ENCODE data around the gene CLTB.
"Not testable (repeated sequence)": the region's sequence is repeated elsewhere in the genome, so short reads cannot be mapped to it uniquely, and the experiment has no call there.

The CLTB gene

GRCh38 chr5:176444742-176445141, 28.4 kb upstream of the CLTB start:
- no peak for DNase-seq (ENCODE audit: low read depth)
- no peak overlapping the region for H3K4me3 ChIP-seq (ENCODE audit: low read depth, low read length)
- TF ChIP-seq MYC (IDR thresholded peaks at IDR 0.05; ENCODE audit: low read depth, low read length) (no peak), CTCF (IDR thresholded peaks at IDR 0.05; ENCODE audit: low read depth, low read length) (no peak), POLR2A (IDR thresholded peaks at IDR 0.05; ENCODE audit: extremely low read depth, insufficient read length) (no peak), MAX (IDR thresholded peaks at IDR 0.05; ENCODE audit: low read depth, low read length) (no peak)

- H3K4me3 ChIP-seq (ENCODE audit: low read depth, low read length); DNase-seq (ENCODE audit: low read depth): not testable (repeated sequence)
These were observed 26.6 kb upstream of the CLTB start for GRCh38 chr5:176442911-176443310.

- no peak for TF ChIP-seq MYC (IDR thresholded peaks at IDR 0.05; ENCODE audit: low read depth, low read length)
- H3K4me3 ChIP-seq (ENCODE audit: low read depth, low read length), result no peak overlapping the region
- no peak for DNase-seq (ENCODE audit: low read depth)
These were observed 25.6 kb upstream of the CLTB start for GRCh38 chr5:176441921-176442323.

- no peak for DNase-seq (ENCODE audit: low read depth)
- no peak for TF ChIP-seq POLR2A (IDR thresholded peaks at IDR 0.05; ENCODE audit: extremely low read depth, insufficient read length)
- no peak for TF ChIP-seq CTCF (IDR thresholded peaks at IDR 0.05; ENCODE audit: low read depth, low read length)
- TF ChIP-seq MYC (IDR thresholded peaks at IDR 0.05; ENCODE audit: low read depth, low read length), result no peak
- no peak for TF ChIP-seq MAX (IDR thresholded peaks at IDR 0.05; ENCODE audit: low read depth, low read length)
- H3K4me3 ChIP-seq (ENCODE audit: low read depth, low read length), result no peak overlapping the region
These were observed 24.8 kb upstream of the CLTB start for GRCh38 chr5:176440927-176441706.

GRCh38 chr5:176438959-176439757, 22.8 kb upstream of the CLTB start:
- TF ChIP-seq POLR2A (IDR thresholded peaks at IDR 0.05; ENCODE audit: extremely low read depth, insufficient read length), result no peak
- TF ChIP-seq CTCF (IDR thresholded peaks at IDR 0.05; ENCODE audit: low read depth, low read length), result no peak
- peak; percentile 64; the same call in 1 of the 2 replicates for TF ChIP-seq MAX (IDR thresholded peaks at IDR 0.05; ENCODE audit: low read depth, low read length)
- peak; percentile 39; the same call in 1 of the 2 replicates for TF ChIP-seq MYC (IDR thresholded peaks at IDR 0.05; ENCODE audit: low read depth, low read length)
- no peak overlapping the region for H3K4me3 ChIP-seq (ENCODE audit: low read depth, low read length)
- peak; percentile 81 for DNase-seq (ENCODE audit: low read depth)

GRCh38 chr5:176436656-176437055, 20.3 kb upstream of the CLTB start:
- H3K4me3 ChIP-seq (ENCODE audit: low read depth, low read length), result peak overlapping the region; percentile 49
- peak; percentile 37 for DNase-seq (ENCODE audit: low read depth)
- TF ChIP-seq POLR2A (IDR thresholded peaks at IDR 0.05; ENCODE audit: extremely low read depth, insufficient read length) (no peak), MAX (IDR thresholded peaks at IDR 0.05; ENCODE audit: low read depth, low read length) (no peak), MYC (IDR thresholded peaks at IDR 0.05; ENCODE audit: low read depth, low read length) (no peak), CTCF (IDR thresholded peaks at IDR 0.05; ENCODE audit: low read depth, low read length) (no peak)

Data from NB4 (cell line).